IMR-90 (cell line): ENCODE measurements around the gene POFUT1. TPM values are rescaled to one million over a fixed set of nuclear protein-coding genes. Genes with fewer than 3 reads are reported as not detected.

Experiments
- ATAC-seq: fragments of 200-7000 bp; cut with Tn5 transposase; 2 replicates; pipeline ENCODE4 v1.9.1; 2020; ENCODE audit warnings: low read depth, mild to moderate bottlenecking, moderate library complexity
- BruUV-seq: library from RNA; stranded (reverse); fragments of 400-500 nt; replicated peaks from 2 replicates; lab custom pipeline; 2021; lab: Mats Ljungman, UMichigan
- CTCF ChIA-PET: fragments of 300-600 bp; formaldehyde crosslinking; extraction: SDS; loops from one replicate; lab custom pipeline; 2021; ENCODE audit warnings: antibody characterized with exemption; lab: Yijun Ruan, JAX
- POLR2A ChIA-PET: fragments of 300-600 bp; sonication (Branson Sonifier 250); formaldehyde crosslinking; loops from one replicate; lab custom pipeline; 2022; ENCODE audit warnings: antibody characterized with exemption; ENCODE audit not compliant: unreplicated experiment; lab: Charles Lee
- DNase-seq: peaks from one replicate; pipeline ENCODE4 v3.0.0; 2013
- H2AFZ ChIP-seq: replicated peaks from 2 replicates; pipeline ENCODE3; 2013; ENCODE audit warnings: low read length, mild to moderate bottlenecking; ENCODE audit not compliant: poor library complexity
- H2AK5ac ChIP-seq: 2 replicates; pipeline ENCODE4 v1.6.1; 2013; ENCODE audit warnings: low read depth, low read length, inconsistent platforms
- H2AK9ac ChIP-seq: replicated peaks from 2 replicates; pipeline ENCODE3; 2013; ENCODE audit warnings: mild to moderate bottlenecking, low read depth, low read length, moderate library complexity; ENCODE audit not compliant: poor library complexity
- H2BK120ac ChIP-seq: 2 replicates; pipeline ENCODE4 v1.6.1; 2013; ENCODE audit warnings: low read depth, low read length, inconsistent platforms
- H2BK15ac ChIP-seq: 3 replicates; pipeline ENCODE4 v1.6.1; 2013; ENCODE audit warnings: low read depth, low read length, inconsistent platforms
- H2BK20ac ChIP-seq: 2 replicates; pipeline ENCODE4 v1.6.1; 2013; ENCODE audit warnings: low read depth, mild to moderate bottlenecking, inconsistent platforms, low read length, moderate library complexity
- H2BK5ac ChIP-seq: 2 replicates; pipeline ENCODE4 v1.6.1; 2013; ENCODE audit warnings: mild to moderate bottlenecking, low read depth, low read length, inconsistent platforms; ENCODE audit not compliant: poor library complexity, severe bottlenecking
- H3K14ac ChIP-seq: replicated peaks from 2 replicates; pipeline ENCODE4 v1.6.1; 2013; ENCODE audit warnings: low read depth, low read length, inconsistent platforms
- H3K18ac ChIP-seq: 2 replicates; pipeline ENCODE4 v1.6.1; 2013; ENCODE audit warnings: low read depth, low read length, control low read depth
- H3K23ac ChIP-seq: 2 replicates; pipeline ENCODE4 v1.6.1; 2013; ENCODE audit warnings: low read depth, low read length, inconsistent platforms
- H3K27ac ChIP-seq: 2 replicates; pipeline ENCODE4 v1.5.1; 2013; ENCODE audit warnings: mild to moderate bottlenecking, control low read depth, low read length; ENCODE audit not compliant: insufficient read depth
- H3K27me3 ChIP-seq: 2 replicates; pipeline ENCODE4 v1.6.1; 2013; ENCODE audit warnings: low read length; ENCODE audit not compliant: control insufficient read depth, insufficient read depth
- H3K36me3 ChIP-seq: 2 replicates; pipeline ENCODE4 v1.6.1; 2013; ENCODE audit warnings: low read length, mixed read lengths; ENCODE audit not compliant: control insufficient read depth, insufficient read depth
- H3K4ac ChIP-seq: 2 replicates; pipeline ENCODE4 v1.6.1; 2013; ENCODE audit warnings: low read depth, low read length, inconsistent platforms
- H3K4me1 ChIP-seq: 2 replicates; pipeline ENCODE4 v1.6.1; 2013; ENCODE audit warnings: low read length, mixed read lengths; ENCODE audit not compliant: control insufficient read depth, insufficient read depth
- H3K4me2 ChIP-seq: 2 replicates; pipeline ENCODE4 v1.6.1; 2013; ENCODE audit warnings: low read depth, mild to moderate bottlenecking, control low read depth, low read length, moderate library complexity
- H3K4me3 ChIP-seq: 2 replicates; pipeline ENCODE4 v1.5.1; 2013; ENCODE audit warnings: low read depth, mild to moderate bottlenecking, control low read depth, low read length, moderate library complexity; ENCODE audit not compliant: insufficient read depth
- H3K56ac ChIP-seq: 2 replicates; pipeline ENCODE4 v1.6.1; 2013; ENCODE audit warnings: low read length, inconsistent platforms; ENCODE audit not compliant: insufficient read depth; ENCODE audit errors: extremely low read depth
- H3K79me1 ChIP-seq, 2 experiments: 2 replicates each; pipeline ENCODE4 v1.6.1; 2013; ENCODE audit warnings: low read length in 2 of 2, inconsistent platforms in 1 of 2, low read depth in 1 of 2
- H3K9ac ChIP-seq: 2 replicates; pipeline ENCODE4 v1.6.1; 2013; ENCODE audit warnings: low read depth, low read length, control low read depth
- H3K9me1 ChIP-seq: 2 replicates; pipeline ENCODE4 v1.6.1; 2013; ENCODE audit warnings: low read length, inconsistent platforms; ENCODE audit not compliant: insufficient read depth
- H3K9me3 ChIP-seq: 2 replicates; pipeline ENCODE4 v1.6.1; 2013; ENCODE audit warnings: low read length; ENCODE audit not compliant: control insufficient read depth, insufficient read depth
- H4K20me1 ChIP-seq: 2 replicates; pipeline ENCODE4 v1.6.1; 2013; ENCODE audit warnings: low read length, inconsistent platforms; ENCODE audit not compliant: insufficient read depth
- H4K5ac ChIP-seq: 2 replicates; pipeline ENCODE4 v1.6.1; 2013; ENCODE audit warnings: mild to moderate bottlenecking, low read depth, low read length, control low read depth
- H4K8ac ChIP-seq, 2 experiments: 2 replicates each; pipeline ENCODE4 v1.6.1; 2013; ENCODE audit warnings: low read depth in 2 of 2, low read length in 2 of 2, control low read depth in 1 of 2, inconsistent platforms in 1 of 2
- H4K91ac ChIP-seq: 2 replicates; pipeline ENCODE4 v1.6.1; 2013; ENCODE audit warnings: low read depth, low read length, inconsistent platforms; ENCODE audit not compliant: insufficient read depth
- CEBPB ChIP-seq: IDR thresholded peaks from 2 replicates; pipeline ENCODE4 v1.6.1; 2012; ENCODE audit warnings: low read depth, low read length, improper control_type of control experiment
- CHD1 ChIP-seq: IDR thresholded peaks from 2 replicates; pipeline ENCODE4 v1.6.1; 2012; ENCODE audit warnings: low read depth, low read length, improper control_type of control experiment
- CTCF ChIP-seq: conservative IDR thresholded peaks from 2 replicates; pipeline ENCODE4 v1.5.1; 2012; ENCODE audit warnings: mild to moderate bottlenecking, low read depth, low read length, improper control_type of control experiment
- MAFK ChIP-seq: IDR thresholded peaks from 2 replicates; pipeline ENCODE4 v1.6.1; 2012; ENCODE audit warnings: low read depth, low read length, improper control_type of control experiment
- MXI1 ChIP-seq: IDR thresholded peaks from 2 replicates; pipeline ENCODE4 v1.6.1; 2012; ENCODE audit warnings: low read depth, mild to moderate bottlenecking, low read length, moderate library complexity, borderline replicate concordance
- POLR2A ChIP-seq: IDR thresholded peaks from 2 replicates; pipeline ENCODE4 v1.6.1; 2012; ENCODE audit warnings: mild to moderate bottlenecking, low read depth, low read length
- RAD21 ChIP-seq: IDR thresholded peaks from 2 replicates; pipeline ENCODE4 v1.6.1; 2012; ENCODE audit warnings: low read length, improper control_type of control experiment
- RCOR1 ChIP-seq: IDR thresholded peaks from 2 replicates; pipeline ENCODE4 v1.6.1; 2012; ENCODE audit warnings: mild to moderate bottlenecking, low read length, improper control_type of control experiment; ENCODE audit not compliant: insufficient replicate concordance
- RFX5 ChIP-seq: IDR thresholded peaks from 2 replicates; pipeline ENCODE4 v1.8.0; 2012; ENCODE audit warnings: low read depth, mild to moderate bottlenecking, low read length, moderate library complexity
- WGBS, 2 experiments: methylation state at CpG; one replicate each; pipeline versions ENCODE4 v1.1.5 to v1.1.7; 2013; ENCODE audit warnings: missing lambda C conversion rate in 2 of 2; ENCODE audit not compliant: insufficient read length in 1 of 2; ENCODE audit errors: extremely low coverage in 2 of 2; 5-methylcytosine and 5-hydroxymethylcytosine counted together
- dilution Hi-C: fragments of 300-500 bp; cut with HindIII; formaldehyde crosslinking; loops from one replicate; pipeline ENCODE4 v1.14.3; 2018; ENCODE audit warnings: low sequenced_read_pairs; ENCODE audit not compliant: unreplicated experiment
- in situ Hi-C: fragments of 300-500 bp; cut with MboI; formaldehyde crosslinking; loops from 3 replicates; pipeline ENCODE4 v1.14.3; 2019; ENCODE audit warnings: low sequenced_read_pairs, inconsistent platforms, mixed read lengths
- intact Hi-C: fragments of 100-400 bp; cut with micrococcal nuclease; formaldehyde crosslinking; loops from 2 replicates; pipeline ENCODE4 v1.10.0; 2022
- polyA plus RNA-seq, 3 experiments: library from polyadenylated mRNA; depleted of rRNA; stranded (reverse); fragments of >200 nt; gene quantifications; 2 replicates each; pipeline ENCODE4 v1.2.3, GENCODE V29; 2012; ENCODE audit warnings: low replicate concordance in 1 of 3
- total RNA-seq: library from RNA; depleted of rRNA; stranded (reverse); fragments of >200 nt; gene quantifications from 2 replicates; pipeline ENCODE4 v1.2.3, GENCODE V29; 2012

Gene POFUT1
- total and polyA plus RNA-seq, 2 of the 4 experiments (the other 2 are of a cell fraction): 25.5 to 41.1 TPM

- peak overlapping the region; percentile 88 for H3K4ac ChIP-seq
- intact Hi-C loops: no loop called here
- H3K4me1 ChIP-seq: peaks cover 8% of the 10 kb centered on the region
- ATAC-seq (peak; percentile 68), DNase-seq (peak; percentile 11)
- peak overlapping the region; percentile 73 for H3K23ac ChIP-seq
- peak overlapping the region; percentile 87 for H3K4me2 ChIP-seq
- peaks cover 18% of the 10 kb centered on the region for H3K9me1 ChIP-seq
- H3K27me3 ChIP-seq: no peaks in the 10 kb centered on the region
- 25% methylated on average over 23 of the region's 88 CpGs; no CpG with 5 or more reads in 1 of the 2 experiments for WGBS, 2 experiments
- dilution Hi-C loops: no loop called here
- H3K36me3 ChIP-seq: peaks cover 5% of the 10 kb centered on the region; the same call in 1 of the 2 replicates
- peak overlapping the region; percentile 97 to 100 for H4K8ac ChIP-seq
- CTCF ChIA-PET: no interaction called here
- H3K56ac ChIP-seq: no peak overlapping the region
- peak overlapping the region; percentile 77 for H3K27ac ChIP-seq
- H3K18ac ChIP-seq: peak overlapping the region; percentile 82; the same call in 1 of the 2 replicates
- H3K9me3 ChIP-seq: no peaks in the 10 kb centered on the region
- no peak for TF ChIP-seq MXI1
- no peak for TF ChIP-seq RFX5
- no peak for TF ChIP-seq POLR2A
- no peak for TF ChIP-seq RAD21
- TF ChIP-seq CTCF: no peak; the same call in 1 of the 2 replicates
- TF ChIP-seq RCOR1: no peak
- no peak for TF ChIP-seq CEBPB
- TF ChIP-seq MAFK: no peak
- TF ChIP-seq CHD1: no peak
- peak overlapping the region; percentile 91 for H3K14ac ChIP-seq
- peak overlapping the region; percentile 93 for H4K5ac ChIP-seq
- H2BK20ac ChIP-seq: no peak overlapping the region
- no peaks in the 10 kb centered on the region for H4K20me1 ChIP-seq
- no TSS peak for BruUV-seq
- peak overlapping the region; percentile 59; the same call in 1 of the 2 replicates for H2BK120ac ChIP-seq
- peak overlapping the region; percentile 64 for H2AK5ac ChIP-seq
- H3K9ac ChIP-seq: peak overlapping the region; percentile 93
- peak overlapping the region; percentile 37 for H2BK5ac ChIP-seq
- peak overlapping the region; percentile 93 for H2AFZ ChIP-seq
- in situ Hi-C loops: no loop called here
- H3K79me1 ChIP-seq: peaks cover 4 to 26% of the 10 kb centered on the region in 2 experiments; a peak in 2 of 4 replicates
- H2AK9ac ChIP-seq: peak overlapping the region; percentile 90
- H2BK15ac ChIP-seq: 0 out of 3 replicates have a peak overlapping the region, but pooled peaks have one; percentile 41
- H3K4me3 ChIP-seq: peak overlapping the region; percentile 67
- POLR2A ChIA-PET: no interaction called here
- peak overlapping the region; percentile 73 for H4K91ac ChIP-seq
Measured at GRCh38 chr20:32189691-32190615, 17.7 kb upstream of the POFUT1 start.
